D721Med (cell line): ENCODE data around the gene SLCO3A1.
"Not testable (repeated sequence)": the region's sequence is repeated elsewhere in the genome, so short reads cannot be mapped to it uniquely, and the experiment has no call there.

ENCODE experiments used
- DNase-seq: peaks from one replicate; pipeline ENCODE4 v3.0.0; 2011; ENCODE audit warnings: low spot score; ENCODE audit not compliant: insufficient read length
- FAIRE-seq: peaks from 2 replicates; lab custom pipeline; 2011; peaks lifted over from hg19 to GRCh38; lab: Jason Lieb, UNC
- TF ChIP-seq, protein P1 (sequence below): IDR thresholded peaks from 2 replicates; pipeline ENCODE4 v1.5.1; 2012; ENCODE audit warnings: mild to moderate bottlenecking, control low read depth; ENCODE audit not compliant: insufficient read depth; ENCODE audit errors: missing control alignments

The SLCO3A1 gene

DNA sequence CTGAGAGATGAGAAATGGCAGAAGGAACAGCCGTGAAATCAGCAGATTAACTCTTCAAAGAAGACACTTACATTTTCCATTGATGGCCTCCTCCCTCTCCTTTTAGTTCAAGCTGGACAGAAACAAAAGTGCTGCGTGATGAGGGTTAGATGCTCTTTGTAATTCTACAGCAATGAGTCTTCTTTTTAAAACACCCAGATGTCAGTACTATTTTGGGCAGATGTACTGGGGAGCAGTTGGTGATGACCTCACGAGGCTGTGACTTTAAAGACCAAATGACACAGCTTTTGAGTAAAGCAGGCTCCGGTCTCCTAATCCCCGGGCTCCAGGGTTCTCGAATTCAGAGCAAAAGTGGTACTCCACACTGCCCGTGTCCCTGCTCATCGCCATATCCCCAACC, 198.2 kb downstream of the SLCO3A1 start:
- no peak for FAIRE-seq
- TF ChIP-seq, protein P1, sequence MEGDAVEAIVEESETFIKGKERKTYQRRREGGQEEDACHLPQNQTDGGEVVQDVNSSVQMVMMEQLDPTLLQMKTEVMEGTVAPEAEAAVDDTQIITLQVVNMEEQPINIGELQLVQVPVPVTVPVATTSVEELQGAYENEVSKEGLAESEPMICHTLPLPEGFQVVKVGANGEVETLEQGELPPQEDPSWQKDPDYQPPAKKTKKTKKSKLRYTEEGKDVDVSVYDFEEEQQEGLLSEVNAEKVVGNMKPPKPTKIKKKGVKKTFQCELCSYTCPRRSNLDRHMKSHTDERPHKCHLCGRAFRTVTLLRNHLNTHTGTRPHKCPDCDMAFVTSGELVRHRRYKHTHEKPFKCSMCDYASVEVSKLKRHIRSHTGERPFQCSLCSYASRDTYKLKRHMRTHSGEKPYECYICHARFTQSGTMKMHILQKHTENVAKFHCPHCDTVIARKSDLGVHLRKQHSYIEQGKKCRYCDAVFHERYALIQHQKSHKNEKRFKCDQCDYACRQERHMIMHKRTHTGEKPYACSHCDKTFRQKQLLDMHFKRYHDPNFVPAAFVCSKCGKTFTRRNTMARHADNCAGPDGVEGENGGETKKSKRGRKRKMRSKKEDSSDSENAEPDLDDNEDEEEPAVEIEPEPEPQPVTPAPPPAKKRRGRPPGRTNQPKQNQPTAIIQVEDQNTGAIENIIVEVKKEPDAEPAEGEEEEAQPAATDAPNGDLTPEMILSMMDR: no peak
- DNase-seq: no peak

DNA sequence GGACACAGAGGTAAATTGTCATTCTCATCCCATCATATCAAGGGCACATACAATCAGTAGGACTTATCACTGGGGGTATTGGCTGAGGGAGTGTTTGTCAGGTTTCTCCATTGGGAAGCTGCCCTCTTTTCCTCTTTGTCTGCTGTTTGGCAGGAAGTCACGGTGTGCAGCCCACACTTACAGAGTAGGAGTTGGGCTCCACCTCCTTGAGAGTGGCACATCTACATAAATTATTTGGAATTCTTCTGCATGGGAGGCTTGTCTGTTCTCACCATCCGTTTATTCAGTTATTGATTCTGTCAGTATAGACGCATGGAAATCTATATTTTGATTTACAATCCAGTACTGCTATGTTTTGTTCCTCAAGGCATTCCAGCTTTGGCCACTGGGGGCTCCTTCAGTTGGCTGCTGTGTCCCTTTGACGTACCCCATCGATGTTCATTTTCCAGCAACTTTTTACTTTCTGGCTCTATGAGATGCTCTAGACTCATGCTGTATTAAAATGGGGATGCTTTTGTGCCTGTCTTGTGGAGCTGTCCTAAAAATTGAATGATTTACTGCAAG, 200.3 kb downstream of the SLCO3A1 start:
- FAIRE-seq (no peak), DNase-seq (no peak)
- TF ChIP-seq, protein P1: no peak

DNA sequence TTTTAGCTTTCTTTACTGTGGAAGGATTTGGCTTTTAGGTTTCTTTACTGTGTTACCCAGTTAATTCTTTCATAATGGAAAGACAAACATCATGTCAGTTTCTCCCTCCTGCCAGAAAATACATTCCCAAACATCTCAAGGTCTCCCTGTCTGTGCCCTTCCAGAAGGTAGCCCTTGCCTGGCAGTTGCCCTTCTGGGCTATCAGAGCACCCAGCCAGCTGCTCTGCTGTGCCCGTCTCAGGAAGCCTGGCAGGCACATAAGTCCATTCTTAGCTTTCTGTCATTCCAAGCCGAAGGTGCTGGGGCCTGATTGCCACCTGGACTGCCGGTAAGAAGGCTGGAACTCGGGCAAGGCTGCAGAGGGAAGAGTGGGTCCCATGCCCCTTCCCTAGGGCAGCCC, 203.4 kb downstream of the SLCO3A1 start:
- TF ChIP-seq, protein P1: no peak
- no peak for DNase-seq
- no peak for FAIRE-seq

DNA sequence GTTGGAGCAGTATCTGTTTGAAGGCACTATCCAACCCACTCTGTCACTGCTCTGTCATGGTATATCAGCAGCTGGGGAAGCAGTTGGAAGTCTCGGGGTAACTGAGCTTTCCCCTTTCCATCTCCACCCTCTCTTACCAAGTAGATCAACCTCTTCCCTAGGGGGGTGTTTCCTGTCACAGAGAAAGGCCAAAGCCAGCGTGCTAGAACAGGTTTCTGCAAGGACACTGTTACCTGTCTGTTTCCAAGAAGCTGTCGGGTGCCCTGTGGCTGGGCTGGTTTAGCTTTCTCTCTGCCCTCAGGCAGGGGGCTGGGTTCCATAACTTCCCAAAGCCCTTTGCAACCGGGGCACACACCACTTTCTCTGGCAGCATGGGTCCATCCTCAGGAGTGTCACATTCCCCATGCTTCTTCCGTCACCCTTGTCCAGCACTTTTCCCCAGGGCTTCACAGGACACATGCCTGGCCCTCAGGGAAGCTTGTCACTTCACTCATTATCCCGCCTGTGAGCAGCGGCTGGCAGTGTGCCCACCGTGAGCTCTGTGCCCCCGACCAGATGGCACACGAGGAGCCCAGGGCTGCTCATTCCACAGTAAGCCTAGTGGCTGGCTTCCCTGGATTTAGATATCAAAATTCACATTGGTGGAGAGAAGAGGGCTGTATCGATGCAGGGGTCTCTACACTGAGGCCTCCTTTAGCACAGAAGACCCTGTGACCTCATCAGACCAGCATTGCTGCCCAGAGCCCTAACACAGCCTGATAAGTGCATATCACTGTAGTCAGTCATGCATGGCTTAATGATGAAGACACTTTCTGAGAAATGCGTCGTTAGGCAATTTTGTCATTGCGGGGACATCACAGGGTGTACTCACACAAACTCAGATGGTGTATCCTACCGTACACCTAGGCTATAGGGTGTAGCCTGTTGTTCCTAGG, 205.8 kb downstream of the SLCO3A1 start:
- no peak for FAIRE-seq
- DNase-seq: no peak
- TF ChIP-seq, protein P1: no peak

DNA sequence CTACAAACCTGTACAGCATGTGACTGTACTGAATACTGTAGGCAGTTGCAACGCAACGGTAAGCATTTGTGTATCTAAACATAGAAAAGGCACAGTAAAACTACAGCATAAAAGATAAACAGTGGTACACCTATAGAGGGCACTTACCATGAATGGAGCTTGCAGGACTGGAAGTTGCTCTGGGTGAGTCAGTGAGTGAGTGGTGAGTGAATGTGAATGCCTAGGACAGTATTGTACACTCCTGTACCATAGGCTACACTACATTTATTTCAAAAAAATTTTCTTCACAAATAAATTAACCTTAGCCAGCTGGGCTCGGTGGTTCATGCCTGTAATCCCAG, 206.4 kb downstream of the SLCO3A1 start:
- FAIRE-seq, DNase-seq: not testable (repeated sequence)

DNA sequence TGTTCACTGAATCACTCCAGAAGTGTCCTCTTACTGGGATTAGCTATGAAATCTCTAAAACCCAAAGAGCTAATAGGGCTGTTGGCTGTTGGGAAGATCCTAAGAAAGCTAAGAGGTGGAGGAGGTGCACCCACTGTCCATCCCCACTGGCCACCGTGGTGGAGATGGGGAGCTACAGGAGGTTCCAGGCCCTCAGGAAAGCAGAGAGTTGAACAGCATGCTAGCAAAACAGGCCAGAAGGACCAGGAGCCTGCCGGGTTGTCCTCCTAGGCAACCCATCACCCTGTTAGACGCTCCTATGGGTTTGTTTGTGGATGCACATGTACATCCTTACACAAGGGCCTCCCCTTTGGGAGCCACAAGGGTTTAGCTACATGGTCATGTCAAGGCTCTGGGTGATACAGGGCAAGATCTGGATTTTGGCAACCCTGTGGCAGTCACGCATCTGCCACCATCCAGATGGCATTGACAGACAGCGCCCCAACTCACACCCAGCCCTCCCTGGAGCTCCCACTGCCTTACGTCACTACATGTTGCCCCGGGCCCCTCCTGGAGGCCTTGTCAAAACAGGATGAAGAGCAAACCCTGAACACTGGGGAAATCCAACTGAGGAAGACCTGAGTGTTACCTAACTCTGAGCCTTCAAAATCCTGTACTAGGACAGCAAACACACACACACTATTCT, 208.1 kb downstream of the SLCO3A1 start:
- no peak for DNase-seq
- no peak for FAIRE-seq
- TF ChIP-seq, protein P1: no peak

DNA sequence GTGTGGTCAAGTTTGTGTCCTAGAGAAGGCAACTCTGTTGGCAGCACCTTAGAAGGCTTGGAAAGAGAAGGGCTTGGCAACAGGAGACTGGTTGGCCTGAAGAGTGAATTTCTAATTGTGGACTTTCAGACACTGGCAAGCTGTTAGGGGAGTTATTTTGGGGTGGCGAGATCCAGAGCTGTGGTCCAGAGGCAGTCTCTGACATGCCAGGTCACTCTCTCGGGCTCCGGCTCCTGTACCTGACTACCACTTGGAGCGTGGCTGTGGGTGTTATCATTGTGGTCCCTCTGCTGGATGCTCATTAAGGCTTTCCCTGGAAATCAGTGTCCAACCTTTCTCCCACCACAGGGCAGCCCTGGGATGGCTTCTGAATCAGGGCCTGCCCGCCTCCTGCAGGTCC, 209.0 kb downstream of the SLCO3A1 start:
- FAIRE-seq (no peak), DNase-seq (no peak)
- TF ChIP-seq, protein P1: no peak
